ENCODE results near the gene USP25.

Gene USP25

DNA sequence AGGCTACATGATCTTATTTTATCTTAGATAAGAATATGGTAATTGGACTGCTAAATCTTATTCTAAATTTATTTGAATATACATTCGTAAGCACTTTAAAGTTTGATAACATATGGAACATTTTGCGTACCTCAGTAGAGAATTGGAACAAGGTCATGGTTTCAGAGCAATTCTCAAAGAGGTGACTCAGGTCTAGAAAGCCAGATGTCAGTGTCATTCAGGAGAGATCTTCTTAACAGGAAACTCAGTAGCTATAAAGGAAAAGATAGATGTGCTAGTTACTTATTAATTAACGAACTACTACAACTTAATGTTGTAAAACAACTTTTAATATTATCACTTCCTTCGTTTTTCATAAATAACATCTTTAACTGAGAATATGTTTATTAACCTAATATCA, 142.5 kb downstream of the USP25 start:
- Histone ChIP-seq H3K4me3 (IDR thresholded peaks at IDR 0.05; ENCODE audit: insufficient read depth, low read depth, low read length) (no peak overlapping the region), H2AFZ (ENCODE audit: low read depth) (no peak overlapping the region), H3K4me2 (no peak overlapping the region), H4K20me1 (ENCODE audit: insufficient read depth) (no peaks in the 10 kb centered on the region), H3K79me2 (ENCODE audit: insufficient read depth, low read depth) (no peaks in the 10 kb centered on the region), H3K36me3 (ENCODE audit: insufficient read depth) (peaks cover 3% of the 10 kb centered on the region; the same call in 1 of the 2 replicates), H3K27me3 (ENCODE audit: insufficient read depth, low read depth) (no peaks in the 10 kb centered on the region), H3K4me1 (ENCODE audit: low read depth, poor library complexity, severe bottlenecking) (peaks cover 7% of the 10 kb centered on the region), H3K27ac (no peak overlapping the region), H3K9ac (no peak overlapping the region)
- TF ChIP-seq, protein P1, sequence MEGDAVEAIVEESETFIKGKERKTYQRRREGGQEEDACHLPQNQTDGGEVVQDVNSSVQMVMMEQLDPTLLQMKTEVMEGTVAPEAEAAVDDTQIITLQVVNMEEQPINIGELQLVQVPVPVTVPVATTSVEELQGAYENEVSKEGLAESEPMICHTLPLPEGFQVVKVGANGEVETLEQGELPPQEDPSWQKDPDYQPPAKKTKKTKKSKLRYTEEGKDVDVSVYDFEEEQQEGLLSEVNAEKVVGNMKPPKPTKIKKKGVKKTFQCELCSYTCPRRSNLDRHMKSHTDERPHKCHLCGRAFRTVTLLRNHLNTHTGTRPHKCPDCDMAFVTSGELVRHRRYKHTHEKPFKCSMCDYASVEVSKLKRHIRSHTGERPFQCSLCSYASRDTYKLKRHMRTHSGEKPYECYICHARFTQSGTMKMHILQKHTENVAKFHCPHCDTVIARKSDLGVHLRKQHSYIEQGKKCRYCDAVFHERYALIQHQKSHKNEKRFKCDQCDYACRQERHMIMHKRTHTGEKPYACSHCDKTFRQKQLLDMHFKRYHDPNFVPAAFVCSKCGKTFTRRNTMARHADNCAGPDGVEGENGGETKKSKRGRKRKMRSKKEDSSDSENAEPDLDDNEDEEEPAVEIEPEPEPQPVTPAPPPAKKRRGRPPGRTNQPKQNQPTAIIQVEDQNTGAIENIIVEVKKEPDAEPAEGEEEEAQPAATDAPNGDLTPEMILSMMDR (conservative IDR thresholded peaks at IDR 0.05; ENCODE audit: low read depth, low read length) = no peak

DNA sequence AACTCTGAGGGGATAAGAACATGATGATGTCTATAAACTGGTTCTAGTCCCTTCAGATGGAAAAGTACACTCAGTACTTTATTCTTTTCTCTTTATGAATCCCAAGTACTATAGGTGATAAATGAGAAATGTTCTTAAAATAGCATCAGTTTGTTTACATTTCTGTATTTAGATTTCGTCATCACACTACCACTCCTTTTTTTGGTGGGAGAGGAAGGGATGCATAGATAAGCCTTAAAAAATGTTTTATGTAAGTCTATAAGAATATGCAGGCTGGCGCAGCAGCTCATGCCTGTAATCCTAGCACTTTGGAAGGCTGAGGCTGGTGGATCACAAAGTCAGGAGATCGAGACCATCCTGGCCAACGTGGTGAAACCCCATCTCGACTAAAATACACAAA, 144.8 kb downstream of the USP25 start:
- TF ChIP-seq, protein P1 (conservative IDR thresholded peaks at IDR 0.05; ENCODE audit: low read depth, low read length) = no peak
- H3K4me2 ChIP-seq = no peak overlapping the region
- H3K27ac ChIP-seq = no peak overlapping the region
- no peak overlapping the region for H3K9ac ChIP-seq
- H3K79me2 ChIP-seq (ENCODE audit: insufficient read depth, low read depth) = no peaks in the 10 kb centered on the region
- H3K4me3 ChIP-seq (IDR thresholded peaks at IDR 0.05; ENCODE audit: insufficient read depth, low read depth, low read length) = no peak overlapping the region
- no peak overlapping the region for H2AFZ ChIP-seq (ENCODE audit: low read depth)
- peaks cover 3% of the 10 kb centered on the region; the same call in 1 of the 2 replicates for H3K36me3 ChIP-seq (ENCODE audit: insufficient read depth)
- H3K4me1 ChIP-seq (ENCODE audit: low read depth, poor library complexity, severe bottlenecking) = peaks cover 7% of the 10 kb centered on the region
- H3K27me3 ChIP-seq (ENCODE audit: insufficient read depth, low read depth) = no peaks in the 10 kb centered on the region
- H4K20me1 ChIP-seq (ENCODE audit: insufficient read depth) = no peaks in the 10 kb centered on the region

DNA sequence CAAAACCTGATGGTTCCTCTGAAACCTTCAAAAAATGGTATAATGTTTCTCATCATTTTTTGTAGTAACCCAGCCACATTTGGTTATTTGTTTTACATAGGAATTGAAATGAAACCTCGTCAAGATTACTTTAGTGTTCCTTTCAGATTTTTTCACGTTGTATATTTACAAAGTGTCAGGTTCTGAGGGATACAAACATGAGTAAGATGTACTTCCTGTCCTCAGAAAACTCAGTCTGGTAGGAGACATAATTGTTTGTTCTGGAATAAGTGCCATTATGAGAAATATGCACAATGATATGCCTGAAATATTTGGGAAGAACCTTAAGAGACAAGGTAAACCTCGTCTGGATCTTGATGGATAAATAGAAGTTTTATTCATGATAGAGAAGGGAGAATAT, 145.5 kb downstream of the USP25 start:
- Histone ChIP-seq H2AFZ (ENCODE audit: low read depth) (no peak overlapping the region), H4K20me1 (ENCODE audit: insufficient read depth) (no peaks in the 10 kb centered on the region), H3K9ac (no peak overlapping the region), H3K4me1 (ENCODE audit: low read depth, poor library complexity, severe bottlenecking) (peaks cover 7% of the 10 kb centered on the region), H3K79me2 (ENCODE audit: insufficient read depth, low read depth) (no peaks in the 10 kb centered on the region), H3K27ac (no peak overlapping the region), H3K4me2 (no peak overlapping the region), H3K27me3 (ENCODE audit: insufficient read depth, low read depth) (no peaks in the 10 kb centered on the region), H3K36me3 (ENCODE audit: insufficient read depth) (peaks cover 3% of the 10 kb centered on the region; the same call in 1 of the 2 replicates), H3K4me3 (IDR thresholded peaks at IDR 0.05; ENCODE audit: insufficient read depth, low read depth, low read length) (no peak overlapping the region)
- TF ChIP-seq, protein P1 (conservative IDR thresholded peaks at IDR 0.05; ENCODE audit: low read depth, low read length) = no peak

DNA sequence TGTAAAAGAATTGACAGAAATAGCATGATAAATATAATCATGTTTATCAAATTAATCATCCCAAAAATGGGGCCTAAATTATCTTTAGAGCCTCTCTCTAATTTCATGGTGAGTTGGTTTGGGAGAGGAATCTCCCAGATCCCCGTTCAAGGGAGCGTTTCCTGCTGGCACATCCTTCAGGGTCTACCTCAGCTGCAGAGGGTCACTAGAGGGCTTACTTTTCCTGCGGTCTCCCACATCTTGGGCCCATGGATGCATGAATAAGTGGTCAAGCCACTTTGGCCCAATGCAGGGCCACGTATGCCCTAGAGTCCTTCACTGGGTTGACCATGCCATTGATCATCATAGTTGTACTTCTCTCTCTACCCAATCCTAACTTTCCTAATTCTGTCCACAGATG, 164.1 kb downstream of the USP25 start:
- H3K4me2 ChIP-seq = no peak overlapping the region
- no peak overlapping the region for H3K4me3 ChIP-seq (IDR thresholded peaks at IDR 0.05; ENCODE audit: insufficient read depth, low read depth, low read length)
- no peaks in the 10 kb centered on the region for H3K4me1 ChIP-seq (ENCODE audit: low read depth, poor library complexity, severe bottlenecking)
- H4K20me1 ChIP-seq (ENCODE audit: insufficient read depth) = no peaks in the 10 kb centered on the region
- H3K79me2 ChIP-seq (ENCODE audit: insufficient read depth, low read depth) = no peaks in the 10 kb centered on the region
- TF ChIP-seq, protein P1 (conservative IDR thresholded peaks at IDR 0.05; ENCODE audit: low read depth, low read length) = no peak
- no peak overlapping the region for H2AFZ ChIP-seq (ENCODE audit: low read depth)
- H3K27ac ChIP-seq = no peak overlapping the region
- no peaks in the 10 kb centered on the region for H3K36me3 ChIP-seq (ENCODE audit: insufficient read depth)
- H3K27me3 ChIP-seq (ENCODE audit: insufficient read depth, low read depth) = no peaks in the 10 kb centered on the region
- no peak overlapping the region for H3K9ac ChIP-seq
